Measurements from ENCODE around the gene FARSA.

GRCh38 chr19:12913851-12914690, 19.4 kb downstream of the FARSA start:
- TF ChIP-seq CTCF (IDR thresholded peaks at IDR 0.05; ENCODE audit: low read depth, low read length) (no peak), EZH2phosphoT487 (IDR thresholded peaks at IDR 0.05; ENCODE audit: low read depth) (no peak)
